Left ventricle myocardium superior (tissue), 1 donor: ENCODE data around the gene SIPA1L3. TPM values are rescaled to one million over a fixed set of nuclear protein-coding genes. Genes with fewer than 3 reads are reported as not detected.
"Not testable (repeated sequence)": the region's sequence is repeated elsewhere in the genome, so short reads cannot be mapped to it uniquely, and the experiment has no call there.

ENCODE experiments used
- ATAC-seq: fragments of 200-7000 bp; cut with Tn5 transposase; one replicate; pipeline ENCODE4 v1.9.1; 2020; ENCODE audit warnings: mild to moderate bottlenecking, moderate library complexity
- DNase-seq: peaks from one replicate; pipeline ENCODE4 v3.0.0-alpha.2; 2020
- intact Hi-C: fragments of 100-400 bp; cut with micrococcal nuclease; formaldehyde crosslinking; loops from one replicate; pipeline ENCODE4 v1.11.0; 2022
- total RNA-seq: library from RNA; stranded (reverse); fragmentation: NEBNext Ultra II Directional; extraction: Animal tissue kit (Norgen Biotek cat#: 25700); gene quantifications from one replicate; pipeline ENCODE4 v1.2.1, GENCODE V29; 2021
- donor health status: DM: no; HTN: yes; CAD: no; lungs with severe emphysema.

Gene SIPA1L3
- total RNA-seq, 1 donor from 2014 or later, result 10.5 TPM

DNA sequence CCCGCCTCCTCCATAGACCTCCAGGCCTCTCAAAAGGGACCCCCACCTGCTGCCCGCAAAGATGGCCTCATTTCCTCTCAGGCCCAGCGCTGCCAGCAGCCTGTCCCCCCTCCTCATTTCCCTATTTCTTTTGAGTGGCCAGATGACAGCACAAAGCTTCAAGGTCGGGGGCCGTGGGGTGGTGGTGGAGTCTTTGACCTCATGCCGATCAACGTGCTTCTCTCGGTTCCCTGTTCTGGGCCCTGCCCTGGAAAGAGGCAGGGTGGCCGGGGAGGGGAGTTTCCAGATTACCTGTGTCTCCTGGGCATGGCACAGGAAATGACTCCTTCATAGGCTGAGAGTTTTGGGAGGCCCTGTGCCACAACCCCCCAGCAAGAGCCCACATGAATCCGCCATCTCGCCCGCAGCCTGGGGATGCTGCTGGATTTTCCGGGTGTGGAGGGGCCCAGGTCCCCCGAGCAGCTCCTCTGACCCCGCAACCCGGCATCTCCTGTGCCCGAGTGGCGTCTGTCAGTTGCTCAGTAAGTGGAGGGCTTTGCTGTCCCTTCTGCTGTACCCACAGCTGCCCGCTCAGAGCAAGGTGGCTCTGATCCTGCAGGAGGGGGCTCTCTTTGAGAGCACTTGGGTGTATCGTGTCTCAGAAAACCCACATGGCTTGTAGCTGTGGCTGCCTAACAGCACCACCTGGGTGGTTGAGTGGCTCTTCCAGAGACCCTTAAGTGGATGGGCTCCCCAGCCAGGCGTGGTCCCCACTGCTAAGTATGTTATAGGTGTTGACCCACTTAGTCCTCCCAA, 139.4 kb downstream of the SIPA1L3 start:
- intact Hi-C loops, result no loop called here
- ATAC-seq (no peak), DNase-seq (no peak)

DNA sequence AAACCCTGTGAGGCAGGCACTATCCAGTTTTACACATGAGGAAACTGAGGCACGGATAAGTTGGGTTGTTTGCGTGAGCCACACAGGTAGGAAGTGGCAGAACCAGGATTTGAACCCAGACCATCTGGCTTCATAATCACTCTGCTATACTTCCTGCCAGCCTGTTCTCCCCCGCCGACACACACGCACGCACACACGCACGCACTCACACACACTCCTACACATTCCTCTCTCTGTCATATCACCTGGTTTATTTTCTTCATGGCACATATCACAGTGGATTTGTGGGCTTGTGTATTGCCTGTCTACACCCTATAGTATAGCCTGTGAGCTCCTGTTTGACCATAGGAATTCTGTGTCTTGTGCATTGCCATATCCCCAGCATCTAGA, 140.0 kb downstream of the SIPA1L3 start:
- intact Hi-C loops, result no loop called here
- ATAC-seq (no peak), DNase-seq (no peak)

DNA sequence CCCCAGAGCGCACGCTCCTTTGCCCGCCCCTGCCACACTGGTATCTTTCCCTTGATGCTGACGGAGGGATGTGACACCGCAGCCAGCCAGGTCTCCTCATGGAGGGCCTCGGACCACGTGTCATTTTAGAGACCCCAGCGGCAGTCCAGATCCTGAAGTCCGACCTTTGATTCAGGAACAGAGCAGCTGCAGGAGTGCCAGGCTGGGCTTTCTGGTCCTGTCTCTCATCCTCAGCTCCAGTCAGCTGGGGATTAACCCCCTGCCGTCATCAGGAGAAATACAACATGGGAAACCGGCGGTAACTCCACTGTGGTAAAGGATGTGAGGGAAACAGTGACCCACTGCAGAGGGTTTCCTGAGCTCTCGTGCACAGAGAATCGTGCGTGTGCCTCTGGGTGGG, 140.6 kb downstream of the SIPA1L3 start:
- DNase-seq, result no peak
- intact Hi-C loops, result no loop called here
- ATAC-seq, result no peak

DNA sequence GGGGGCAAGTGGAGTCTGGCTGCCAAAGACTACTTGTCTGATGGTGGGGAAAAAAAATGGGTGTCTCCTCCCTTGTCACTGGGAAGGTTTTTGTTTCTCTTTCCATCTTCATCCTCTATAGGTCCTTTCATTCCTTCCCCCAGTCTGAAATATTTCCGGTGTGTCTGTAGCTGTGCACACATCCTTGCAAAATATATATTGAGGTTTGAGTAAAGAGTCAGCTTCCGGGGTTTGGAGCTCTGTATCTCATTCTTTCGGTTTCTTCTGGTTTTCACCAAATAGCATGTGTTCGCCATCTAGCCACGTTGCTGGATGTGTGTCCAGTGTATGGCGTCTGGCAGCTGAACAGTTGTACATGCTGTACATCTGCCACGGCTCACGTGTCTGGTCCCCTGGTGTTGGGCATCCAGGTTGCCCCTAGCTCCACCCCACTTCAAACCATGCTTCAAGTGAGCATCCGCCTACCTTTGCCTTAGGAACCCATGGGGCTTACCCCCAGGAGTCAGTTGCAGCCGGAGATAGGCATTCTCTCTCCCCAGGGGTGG, 142.2 kb downstream of the SIPA1L3 start:
- intact Hi-C loops, result no loop called here
- ATAC-seq (peak; percentile 50), DNase-seq (no peak)

DNA sequence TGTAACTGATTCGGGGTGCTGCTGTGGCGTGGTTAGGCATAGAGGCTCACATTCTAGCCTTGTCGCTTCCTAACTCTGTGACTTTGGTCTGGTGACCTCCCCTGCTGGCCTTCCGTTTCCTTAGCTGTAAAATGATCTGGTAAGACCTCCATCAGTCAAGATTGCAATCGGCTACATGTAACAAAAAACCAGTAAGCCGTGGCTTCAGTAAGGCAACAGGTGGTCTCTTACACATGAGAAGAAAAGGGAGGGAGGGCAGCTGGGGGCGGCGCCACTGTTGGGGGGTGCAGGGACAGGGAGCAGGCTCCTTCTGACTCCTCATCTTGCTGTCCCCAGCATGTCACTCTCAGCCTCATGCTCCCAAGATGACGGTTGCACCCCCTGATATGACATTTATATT, 148.0 kb downstream of the SIPA1L3 start:
- intact Hi-C loops, result no loop called here
- no peak for DNase-seq
- no peak for ATAC-seq

DNA sequence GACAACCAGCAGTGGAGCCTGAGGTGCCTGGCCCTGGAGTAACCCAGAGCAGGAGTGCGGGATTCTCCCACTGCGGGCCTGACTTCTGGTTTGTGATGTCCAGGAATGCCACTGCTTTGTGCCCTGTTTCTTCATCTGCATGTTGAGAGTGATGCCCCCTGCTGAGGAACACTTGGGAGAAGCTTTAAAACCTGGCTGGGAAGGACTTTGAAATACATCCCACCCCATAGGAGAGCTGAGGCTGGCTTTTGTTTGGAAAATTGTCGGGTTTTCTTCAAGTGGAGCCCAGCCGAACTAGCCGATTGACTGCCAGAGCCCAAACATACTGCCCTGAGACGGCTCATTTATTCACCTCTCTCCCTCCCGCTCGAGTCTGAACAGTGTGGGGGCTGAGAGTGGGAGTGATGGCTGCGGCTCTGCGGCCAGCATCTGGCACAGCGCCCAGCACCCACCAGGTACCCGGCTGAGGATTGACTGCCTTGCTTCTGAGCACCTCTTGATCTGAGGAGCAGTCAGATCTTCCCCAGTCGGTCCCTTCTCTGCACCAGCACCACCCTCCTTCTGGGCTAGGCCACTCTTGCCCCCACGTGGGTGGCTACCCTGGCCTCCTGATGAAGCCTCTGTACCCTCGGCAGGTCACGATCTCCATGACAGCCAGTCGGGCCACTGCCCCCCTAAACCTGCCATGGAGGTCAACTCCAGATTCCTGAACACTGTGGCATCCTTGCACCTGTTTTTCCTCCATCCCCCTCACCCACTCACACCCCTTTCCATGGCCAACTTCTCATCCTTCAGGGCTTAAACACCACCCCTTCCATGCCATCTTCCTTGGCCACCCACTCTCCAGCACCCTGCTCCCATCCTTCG, 148.9 kb downstream of the SIPA1L3 start:
- intact Hi-C loops, result no loop called here
- DNase-seq, result no peak
- no peak for ATAC-seq

DNA sequence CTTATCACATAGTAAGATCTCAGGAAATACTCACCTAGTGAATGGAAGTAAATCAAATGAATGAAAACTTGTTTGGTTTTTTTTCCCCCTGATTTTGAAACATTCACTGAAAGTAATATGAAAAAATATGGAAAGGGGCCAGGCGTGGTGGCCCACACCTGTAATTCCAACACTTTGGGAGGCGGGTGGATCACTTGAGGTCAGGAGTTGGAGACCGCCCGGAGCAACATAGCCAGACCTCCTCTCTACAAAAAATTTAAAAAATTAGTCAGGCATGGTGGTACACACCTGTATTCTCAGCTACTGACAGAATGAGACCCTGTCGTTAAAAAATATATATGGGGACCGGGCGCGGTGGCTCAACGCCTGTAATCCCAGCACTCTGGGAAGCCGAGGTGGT, 149.6 kb downstream of the SIPA1L3 start:
- intact Hi-C loops, result no loop called here
- ATAC-seq, result no peak
- no peak for DNase-seq

DNA sequence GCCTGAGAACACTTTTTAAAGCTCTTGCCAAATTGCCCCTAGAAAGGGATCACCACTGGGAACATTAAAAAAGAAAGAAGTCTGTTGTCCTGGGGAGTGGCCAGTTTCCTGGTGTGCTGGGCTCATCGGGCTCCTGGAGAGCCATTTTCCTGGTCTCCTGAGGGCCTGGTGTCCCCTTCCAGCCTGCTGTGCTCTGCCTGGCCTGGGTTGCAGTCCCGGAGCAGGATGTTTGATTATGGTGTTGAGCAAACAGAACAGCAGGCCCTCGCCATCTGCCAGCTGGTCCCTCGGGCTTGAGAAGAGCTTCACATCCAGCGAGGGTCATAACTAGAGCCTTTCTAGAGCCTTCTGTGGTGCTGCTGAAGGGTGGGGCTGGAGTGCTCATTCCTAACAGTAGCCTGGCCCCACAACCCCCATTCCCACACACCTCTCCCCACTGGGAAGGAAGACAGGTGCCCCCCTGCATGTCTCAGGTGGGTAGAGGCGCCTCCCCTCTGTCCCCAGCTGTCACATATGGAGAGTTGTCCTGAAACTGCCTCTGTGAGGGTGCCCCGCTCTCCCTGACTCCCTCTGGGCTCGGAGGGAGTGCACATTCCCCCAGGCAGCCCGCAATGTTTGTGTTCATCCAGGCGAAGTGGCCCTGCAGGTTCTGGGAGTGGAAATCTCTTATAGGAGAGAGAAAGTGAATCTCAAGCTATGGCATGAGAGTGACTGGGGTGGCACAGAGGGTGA, 151.1 kb downstream of the SIPA1L3 start:
- no peak for ATAC-seq
- DNase-seq, result no peak
- intact Hi-C loops, result no loop called here

DNA sequence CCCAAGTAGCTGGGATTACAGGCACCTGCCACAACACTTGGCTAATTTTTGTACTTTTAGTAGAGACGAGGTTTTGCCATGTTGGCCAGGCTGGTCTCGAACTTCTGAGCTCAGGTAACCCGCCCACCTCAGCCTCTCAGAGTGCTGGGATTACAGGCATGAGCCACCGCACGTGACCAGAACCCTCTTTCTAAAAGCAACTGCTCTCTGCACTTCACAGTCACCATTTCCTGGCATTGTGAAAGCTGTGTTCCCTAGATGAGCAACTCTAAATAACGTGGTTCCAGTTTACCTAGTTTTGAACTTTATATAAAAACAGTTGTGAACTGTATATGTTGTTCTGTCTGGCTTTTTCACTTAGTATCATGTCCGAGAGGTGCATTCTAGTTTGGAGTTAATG, 152.9 kb downstream of the SIPA1L3 start:
- no peak for DNase-seq
- intact Hi-C loops, result no loop called here
- ATAC-seq, result no peak

DNA sequence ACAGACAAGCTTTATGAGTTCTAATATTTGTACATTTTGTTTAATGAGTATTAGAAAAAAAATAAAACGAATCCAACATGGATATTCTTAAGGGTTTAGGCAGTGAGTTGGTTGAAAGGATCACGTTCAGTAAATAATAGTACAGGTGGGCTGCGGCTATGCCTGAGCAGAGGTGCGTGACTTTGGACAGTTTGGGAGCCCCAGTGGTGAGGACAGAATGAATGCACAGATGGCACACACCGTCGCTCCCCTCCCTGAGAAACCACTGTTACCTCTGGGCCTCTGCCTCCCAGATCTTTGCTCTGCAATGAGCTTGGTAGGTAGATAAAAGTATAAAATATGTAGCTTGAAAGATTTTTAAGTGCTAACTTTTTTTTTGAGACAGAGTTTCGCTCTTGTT, 153.3 kb downstream of the SIPA1L3 start:
- intact Hi-C loops, result no loop called here
- DNase-seq, result no peak
- ATAC-seq, result no peak

DNA sequence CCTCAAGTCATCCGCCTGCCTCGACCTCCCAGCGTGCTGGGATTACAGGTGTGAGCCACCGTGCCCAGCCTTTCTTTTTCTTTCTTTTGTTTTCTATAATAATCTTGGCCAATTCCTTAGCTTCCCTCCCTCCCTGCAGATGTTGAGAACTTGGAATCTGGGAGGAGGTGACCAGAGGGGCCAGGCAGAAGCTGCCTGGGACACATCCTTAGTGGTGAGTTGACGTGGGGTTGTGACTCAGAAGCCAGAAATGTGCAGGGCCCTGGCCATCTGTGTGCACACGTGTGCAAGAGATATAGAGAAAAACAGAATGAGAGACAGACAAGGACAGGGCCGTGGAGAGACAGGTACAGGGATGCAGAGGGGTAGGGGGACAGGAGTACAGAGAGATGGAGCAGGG, 154.3 kb downstream of the SIPA1L3 start:
- no peak for DNase-seq
- no peak for ATAC-seq
- intact Hi-C loops, result no loop called here

DNA sequence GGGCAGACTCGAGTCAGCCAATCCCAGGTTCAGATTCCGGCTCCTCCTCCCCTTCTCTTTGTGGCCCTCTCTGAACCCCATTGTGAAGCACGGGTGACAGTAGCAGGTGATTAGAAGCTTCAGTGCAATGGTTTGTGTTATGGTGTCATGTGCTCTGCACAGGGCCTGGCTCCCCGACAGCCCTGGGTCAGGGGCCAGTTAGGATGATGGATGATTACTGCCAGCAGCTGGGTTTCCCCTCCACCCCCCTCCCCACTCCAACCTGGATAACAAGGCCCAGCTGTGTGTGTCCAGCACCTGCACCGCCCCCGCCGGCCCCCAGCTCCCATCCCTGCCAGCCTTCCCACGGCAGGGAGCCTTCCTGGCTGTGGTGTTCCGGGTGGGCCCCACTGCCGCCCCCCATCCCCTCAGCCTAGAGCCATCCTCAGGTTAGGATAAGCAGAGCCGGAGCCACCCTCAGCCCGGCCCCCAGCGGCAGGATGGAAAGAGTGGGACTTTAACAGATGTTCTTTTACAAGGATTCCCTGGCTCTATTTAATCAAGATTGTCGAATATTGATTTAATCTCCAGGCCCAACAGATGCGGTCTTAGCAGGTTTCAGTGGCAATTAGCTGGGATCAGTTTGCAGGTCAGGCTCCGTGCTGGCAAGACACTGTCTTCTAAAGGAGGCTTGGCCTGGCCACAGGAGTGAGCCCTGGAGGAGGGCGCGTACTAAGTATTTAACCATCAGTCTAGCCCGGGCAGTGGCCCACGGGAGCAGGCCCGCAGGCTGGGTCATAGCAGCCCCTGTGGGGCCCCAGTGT, 156.2 kb downstream of the SIPA1L3 start:
- DNase-seq, result no peak
- no peak for ATAC-seq
- intact Hi-C loops, result no loop called here

DNA sequence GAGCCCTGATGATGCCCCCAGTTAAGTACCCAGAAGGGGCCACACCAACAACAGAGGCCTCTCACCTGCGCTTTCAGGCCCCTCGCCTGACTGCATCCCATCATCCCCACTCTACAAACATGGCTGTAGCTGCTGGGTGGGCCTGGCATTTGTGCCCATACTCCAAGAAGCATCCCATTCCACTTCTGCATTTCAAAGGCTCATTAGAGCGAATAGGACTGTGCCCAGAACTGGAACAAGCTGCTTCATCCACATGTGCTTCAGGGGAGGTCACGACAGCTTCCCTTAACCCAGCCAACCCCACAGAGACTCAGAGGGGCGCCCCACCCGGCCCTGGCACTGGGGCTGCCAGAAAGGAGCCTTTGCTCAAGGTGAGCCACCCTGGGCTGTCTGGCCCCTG, 156.9 kb downstream of the SIPA1L3 start:
- intact Hi-C loops, result no loop called here

DNA sequence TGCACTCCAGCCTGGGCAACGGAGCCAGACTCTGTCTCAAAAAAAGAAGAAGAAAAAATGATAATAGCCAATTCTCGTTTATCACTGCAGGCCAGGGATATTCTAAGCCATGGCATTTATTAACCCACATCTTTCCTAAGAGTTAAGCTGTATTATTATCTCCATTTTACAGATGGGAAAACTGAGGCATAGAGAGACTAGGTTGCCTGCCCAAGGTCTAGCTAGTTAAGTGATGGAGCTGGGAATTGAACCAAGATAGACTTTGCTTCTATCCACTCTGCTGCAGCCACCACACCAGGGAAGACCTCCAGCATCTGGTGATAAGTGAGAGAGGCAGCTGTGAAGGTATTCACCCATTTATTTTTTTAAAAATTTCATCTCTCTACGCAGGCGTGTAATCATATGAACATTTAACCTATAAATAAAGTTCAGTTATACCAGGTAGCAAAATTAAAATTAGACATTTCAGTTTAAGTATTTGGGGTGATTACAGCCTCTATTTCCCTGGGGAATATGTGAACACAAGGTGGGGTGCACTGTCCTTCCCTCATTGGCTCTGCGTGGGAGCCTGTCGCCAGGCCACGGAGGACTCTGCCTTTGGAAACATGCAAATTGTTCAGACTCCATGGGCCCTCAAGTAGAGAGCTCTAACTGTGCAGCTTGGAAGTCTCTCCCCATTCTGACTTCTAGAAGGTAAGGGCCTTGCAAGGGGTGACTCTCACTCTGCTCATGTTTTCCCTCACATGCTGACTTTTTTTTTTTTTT, 157.8 kb downstream of the SIPA1L3 start:
- intact Hi-C loops, result no loop called here
- DNase-seq, result no peak
- no peak for ATAC-seq

More for the DNA sequence above, 156.9 kb downstream of the SIPA1L3 start:
- DNase-seq, result no peak
- no peak for ATAC-seq

DNA sequence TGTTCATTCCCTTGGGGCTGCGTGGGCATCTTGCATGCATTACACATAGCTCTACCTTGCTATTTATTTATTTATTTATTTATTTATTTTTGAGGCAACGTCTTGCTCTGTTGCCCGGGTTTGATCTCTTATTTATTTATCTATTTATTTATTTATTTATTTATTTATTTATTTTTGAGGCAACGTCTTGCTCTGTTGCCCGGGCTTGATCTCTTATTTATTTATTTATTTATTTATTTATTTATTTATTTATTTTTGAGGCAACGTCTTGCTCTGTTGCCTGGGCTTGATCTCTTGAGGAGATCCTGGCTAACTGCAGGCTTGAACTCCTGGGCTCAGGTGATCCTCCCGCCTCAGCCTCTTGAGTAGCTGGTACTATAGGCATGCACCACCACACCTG, 158.8 kb downstream of the SIPA1L3 start:
- intact Hi-C loops, ATAC-seq, DNase-seq: not testable (repeated sequence)

DNA sequence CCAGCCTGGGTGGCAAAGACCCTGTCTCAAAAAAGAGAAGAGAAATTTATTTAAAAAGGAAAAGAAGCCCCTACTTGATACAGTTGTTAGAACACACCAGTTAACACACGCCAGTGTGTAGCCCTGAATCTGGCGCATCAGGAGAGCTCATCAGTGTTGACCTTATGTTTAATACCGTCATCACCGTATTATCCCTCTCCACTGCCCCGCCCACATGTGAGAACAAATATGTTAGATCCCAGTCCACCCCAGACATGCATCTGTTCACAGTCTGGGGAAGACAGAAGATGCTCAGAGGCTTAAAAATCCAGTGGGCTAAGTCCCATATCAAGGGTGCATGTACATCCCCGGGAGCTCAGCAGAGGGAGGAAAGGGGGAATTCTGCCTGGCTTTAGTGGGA, 161.8 kb downstream of the SIPA1L3 start:
- DNase-seq (no peak), ATAC-seq (no peak)
- intact Hi-C loops, result no loop called here

DNA sequence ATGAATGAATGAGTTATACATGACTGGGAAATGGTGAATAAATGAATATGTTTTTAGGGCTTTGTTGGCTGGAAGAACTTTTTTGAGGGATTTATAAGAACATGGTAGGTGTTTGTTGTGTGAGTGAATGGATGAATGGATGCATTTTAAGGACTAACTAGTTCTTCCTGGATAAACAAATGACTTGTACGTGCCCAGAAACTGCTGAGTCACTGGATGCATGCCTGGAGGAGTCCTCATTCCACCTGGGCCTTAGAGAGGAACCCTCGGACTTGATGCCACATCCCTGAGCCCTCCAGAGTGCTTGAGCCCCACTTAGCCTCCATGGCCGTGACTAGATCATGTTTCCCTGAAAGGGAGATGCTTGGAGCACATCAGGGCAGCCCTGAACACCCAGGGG, 163.6 kb downstream of the SIPA1L3 start:
- intact Hi-C loops, result no loop called here
- ATAC-seq (no peak), DNase-seq (no peak)

DNA sequence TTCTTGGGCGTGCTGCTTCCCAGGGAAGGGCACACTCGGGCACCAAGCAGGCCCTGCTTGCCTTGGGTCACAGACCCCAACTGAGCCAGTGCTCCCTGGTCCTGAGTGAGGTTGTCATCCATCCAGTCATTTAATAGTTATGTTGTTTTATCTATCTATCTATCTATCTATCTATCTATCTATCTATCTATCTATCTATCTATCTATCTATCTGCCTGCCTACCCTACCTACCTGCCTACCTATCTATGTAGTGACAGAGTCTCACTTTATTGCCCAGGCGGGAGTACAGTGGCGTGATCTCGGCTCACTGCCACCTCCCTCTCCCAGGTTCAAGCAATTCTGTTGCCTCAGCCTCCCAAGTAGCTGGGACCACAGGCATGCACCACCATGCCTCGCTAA, 164.0 kb downstream of the SIPA1L3 start:
- ATAC-seq, DNase-seq, intact Hi-C loops: not testable (repeated sequence)
